A673 (cell line): ENCODE results near the gene HDAC4.

Experiments used
- CTCF ChIP-seq: fragments of 300-800, 200-600 bp; sonication (generic); conservative IDR thresholded peaks from 2 replicates; pipeline ENCODE4 v1.5.1; 2017; ENCODE audit warnings: low read depth, mild to moderate bottlenecking, antibody characterized with exemption, low read length, moderate library complexity, mixed read lengths
- EZH2 ChIP-seq: fragments of 200-600 bp; sonication (generic); IDR thresholded peaks from 2 replicates; pipeline ENCODE4 v1.6.1; 2017; ENCODE audit warnings: borderline replicate concordance, low read depth, mild to moderate bottlenecking, mixed read lengths, antibody characterized with exemption, low read length; ENCODE audit not compliant: poor library complexity, severe bottlenecking

- TF ChIP-seq EZH2 (no peak), CTCF (no peak)
Measured at GRCh38 chr2:239383036-239383758, 17.6 kb downstream of the HDAC4 start.
